GM12891 (cell line): Measurements from ENCODE around the gene MTO1. TPM values are rescaled to one million over a fixed set of nuclear protein-coding genes. Genes with fewer than 3 reads are reported as not detected.
A peak's percentile ranks its signal among the peaks of the same experiment; 100 is the strongest.

ENCODE experiments used
- DNase-seq: peaks from one replicate; pipeline ENCODE4 v3.0.0; 2011; ENCODE audit warnings: low spot score; ENCODE audit not compliant: insufficient read length
- FAIRE-seq: peaks from 2 replicates; lab custom pipeline; 2011; peaks lifted over from hg19 to GRCh38; lab: Jason Lieb, UNC
- PAX5 ChIP-seq: IDR thresholded peaks from 2 replicates; pipeline ENCODE4 v1.6.1; 2011; ENCODE audit warnings: low read length, moderate library complexity, mild to moderate bottlenecking; ENCODE audit not compliant: insufficient read depth, severe bottlenecking
- POLR2A ChIP-seq: IDR thresholded peaks from 2 replicates; pipeline ENCODE4 v1.6.1; 2011; ENCODE audit warnings: low read depth, low read length, control low read depth
- POLR2AphosphoS5 ChIP-seq: IDR thresholded peaks from 2 replicates; pipeline ENCODE4 v1.6.1; 2011; ENCODE audit warnings: low read depth, low read length, control low read depth
- POU2F2 ChIP-seq: IDR thresholded peaks from 2 replicates; pipeline ENCODE4 v1.6.1; 2011; ENCODE audit warnings: low read depth, mild to moderate bottlenecking, control low read depth, low read length, moderate library complexity
- SPI1 ChIP-seq: IDR thresholded peaks from 2 replicates; pipeline ENCODE4 v1.6.1; 2011; ENCODE audit warnings: low read depth, low read length, control low read depth
- TAF1 ChIP-seq: IDR thresholded peaks from 2 replicates; pipeline ENCODE4 v1.6.1; 2011; ENCODE audit warnings: low read depth, low read length, control low read depth
- polyA plus RNA-seq: library from polyadenylated mRNA; unstranded; fragments of >200 nt; gene quantifications from one replicate; pipeline ENCODE4 v1.2.1, GENCODE V29; 2012; ENCODE audit warnings: low read depth, missing spikeins, inconsistent platforms; ENCODE audit not compliant: missing spikeins

The MTO1 gene, protein sequence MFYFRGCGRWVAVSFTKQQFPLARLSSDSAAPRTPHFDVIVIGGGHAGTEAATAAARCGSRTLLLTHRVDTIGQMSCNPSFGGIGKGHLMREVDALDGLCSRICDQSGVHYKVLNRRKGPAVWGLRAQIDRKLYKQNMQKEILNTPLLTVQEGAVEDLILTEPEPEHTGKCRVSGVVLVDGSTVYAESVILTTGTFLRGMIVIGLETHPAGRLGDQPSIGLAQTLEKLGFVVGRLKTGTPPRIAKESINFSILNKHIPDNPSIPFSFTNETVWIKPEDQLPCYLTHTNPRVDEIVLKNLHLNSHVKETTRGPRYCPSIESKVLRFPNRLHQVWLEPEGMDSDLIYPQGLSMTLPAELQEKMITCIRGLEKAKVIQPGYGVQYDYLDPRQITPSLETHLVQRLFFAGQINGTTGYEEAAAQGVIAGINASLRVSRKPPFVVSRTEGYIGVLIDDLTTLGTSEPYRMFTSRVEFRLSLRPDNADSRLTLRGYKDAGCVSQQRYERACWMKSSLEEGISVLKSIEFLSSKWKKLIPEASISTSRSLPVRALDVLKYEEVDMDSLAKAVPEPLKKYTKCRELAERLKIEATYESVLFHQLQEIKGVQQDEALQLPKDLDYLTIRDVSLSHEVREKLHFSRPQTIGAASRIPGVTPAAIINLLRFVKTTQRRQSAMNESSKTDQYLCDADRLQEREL
- polyA plus RNA-seq: 12.9 TPM

DNA sequence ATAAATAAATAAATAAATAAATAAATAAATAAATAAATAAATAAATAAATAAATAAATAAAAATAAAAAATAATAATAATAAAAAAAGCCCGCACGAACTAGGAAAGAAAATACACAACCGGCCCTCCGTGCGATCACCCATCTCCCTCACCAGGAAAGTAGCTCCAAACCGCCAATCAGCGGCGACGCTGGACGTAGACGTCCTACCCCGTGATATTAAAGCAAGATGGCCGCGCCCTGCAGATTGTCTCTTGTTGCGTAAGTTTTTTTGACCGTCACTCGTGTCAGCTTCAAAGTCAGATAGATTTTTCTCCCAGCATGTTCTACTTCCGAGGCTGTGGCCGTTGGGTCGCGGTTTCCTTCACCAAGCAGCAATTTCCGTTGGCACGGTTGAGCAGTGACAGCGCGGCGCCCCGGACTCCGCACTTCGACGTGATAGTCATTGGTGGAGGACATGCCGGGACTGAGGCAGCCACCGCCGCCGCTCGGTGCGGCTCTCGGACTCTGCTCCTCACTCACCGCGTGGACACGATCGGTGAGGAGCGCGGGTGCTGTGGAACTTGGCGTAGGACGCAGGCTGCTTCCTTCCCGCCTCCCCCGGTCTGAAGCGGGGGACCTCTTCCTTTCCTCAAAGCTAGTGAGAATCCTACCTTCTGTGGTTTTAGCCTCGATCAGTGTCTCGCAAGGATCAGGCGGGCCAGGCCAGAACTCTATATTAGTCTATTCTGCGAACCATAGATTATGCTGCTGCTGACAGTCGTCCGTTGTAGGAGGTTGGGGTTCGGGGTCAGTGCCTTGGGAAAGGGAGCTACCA is at the start of gene MTO1:
Gene MTO1 (plus strand): TSS at position 201 of the 814 bp plus-strand sequence. CDS start 118 bp downstream, at position 319.
- DNase-seq (peak; percentile 65), FAIRE-seq (peak; percentile 98)
- peak; percentile 64 for TF ChIP-seq POU2F2
- TF ChIP-seq TAF1: peak; percentile 92
- TF ChIP-seq SPI1: no peak
- peak; percentile 95 for TF ChIP-seq POLR2A
- no peak for TF ChIP-seq PAX5
- peak; percentile 92 for TF ChIP-seq POLR2AphosphoS5

DNA sequence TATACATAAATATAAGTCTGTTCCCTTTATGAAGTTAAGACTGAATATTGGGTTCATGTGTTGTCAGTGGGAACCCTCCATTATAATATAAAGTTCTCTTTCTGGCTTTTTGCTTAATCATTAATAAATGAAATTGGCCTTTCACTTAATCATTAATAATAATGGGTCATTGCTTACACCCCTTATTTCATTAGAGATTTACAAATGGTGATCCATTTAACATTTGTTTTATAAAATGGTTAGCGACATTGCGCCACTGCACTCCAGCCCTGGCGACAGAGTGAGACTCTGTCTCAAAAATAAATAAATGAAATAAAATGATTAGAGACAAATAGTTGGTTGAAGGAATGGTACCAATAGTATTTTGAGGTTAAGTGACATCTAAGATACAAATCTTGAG is 48.4 kb upstream of the MTO1 start:
- TF ChIP-seq TAF1: no peak
- no peak for TF ChIP-seq POLR2AphosphoS5
- TF ChIP-seq SPI1: no peak
- TF ChIP-seq PAX5: no peak
- no peak for TF ChIP-seq POLR2A
- TF ChIP-seq POU2F2: no peak
- DNase-seq: no peak
- no peak for FAIRE-seq

DNA sequence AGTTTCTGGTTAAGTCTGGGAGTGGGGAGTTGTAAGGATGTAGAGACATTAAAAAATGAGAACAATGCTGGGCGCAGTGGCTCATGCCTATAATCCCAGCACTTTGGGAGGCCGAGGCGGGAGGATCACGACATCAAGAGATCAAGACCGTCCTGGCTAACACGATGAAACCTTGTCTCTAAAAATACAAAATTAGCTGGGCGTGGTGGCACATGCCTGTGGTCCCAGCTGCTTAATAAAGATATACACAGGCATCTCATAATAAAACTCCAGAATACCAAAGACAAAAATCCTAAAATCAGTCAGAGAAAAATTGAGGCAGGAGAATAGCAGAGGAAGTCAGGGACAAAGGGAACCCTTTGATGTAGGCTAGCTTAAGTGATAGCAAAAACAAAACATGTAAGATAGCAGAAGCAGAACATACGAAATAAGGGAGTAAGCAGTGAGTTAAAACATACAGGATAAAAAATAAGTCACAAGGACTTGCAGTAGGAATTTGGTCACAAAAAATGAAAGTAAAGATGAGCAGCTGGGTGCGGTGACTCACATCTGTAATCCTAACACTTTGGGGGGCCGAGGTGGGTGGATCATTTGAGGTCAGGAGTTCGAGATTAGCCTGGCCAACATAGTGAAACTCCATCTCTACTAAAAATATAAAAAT is 43.3 kb upstream of the MTO1 start:
- no peak for TF ChIP-seq POLR2A
- no peak for TF ChIP-seq TAF1
- no peak for TF ChIP-seq POLR2AphosphoS5
- TF ChIP-seq PAX5: no peak
- no peak for TF ChIP-seq SPI1
- FAIRE-seq: no peak
- no peak for DNase-seq

DNA sequence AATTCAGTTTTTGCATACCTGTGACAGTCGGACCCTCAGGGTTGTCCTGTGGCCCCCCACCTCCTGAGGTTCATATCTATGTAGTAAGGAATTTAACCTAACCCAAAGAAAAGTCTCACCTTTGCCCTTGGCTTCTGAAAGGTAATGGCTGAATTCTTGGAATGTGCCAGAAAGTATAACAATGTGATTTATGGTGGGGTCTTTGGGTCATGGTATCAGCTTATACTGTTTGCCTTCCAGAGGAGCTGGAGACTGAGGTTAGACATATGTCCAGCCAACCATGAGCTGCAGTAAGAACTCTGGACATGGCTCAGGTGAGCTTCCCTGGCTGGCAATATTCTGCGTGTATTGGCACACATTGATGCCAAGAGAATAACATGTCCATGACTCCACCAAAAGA is 40.0 kb upstream of the MTO1 start:
- FAIRE-seq: no peak

DNA sequence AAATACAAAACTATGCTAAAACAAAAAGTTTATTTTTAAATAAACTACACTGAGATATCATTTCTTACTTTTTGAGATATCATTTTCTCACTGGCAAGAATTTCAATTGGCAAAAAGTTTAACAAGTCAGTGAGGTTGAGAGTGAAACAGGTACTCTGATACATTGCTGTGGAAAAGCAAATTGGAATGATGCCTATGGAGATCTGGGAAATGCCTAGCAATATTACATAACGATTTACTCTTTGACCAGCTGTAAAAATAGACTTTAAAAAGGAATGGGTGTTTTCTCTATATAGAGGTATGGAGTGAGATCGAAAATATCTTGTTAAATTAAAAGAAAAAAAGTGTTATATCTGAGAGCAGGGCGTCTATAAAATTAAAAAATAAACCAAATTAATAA is 26.3 kb upstream of the MTO1 start:
- FAIRE-seq: no peak
- no peak for DNase-seq
- TF ChIP-seq POLR2AphosphoS5 (no peak), PAX5 (no peak), POU2F2 (no peak), POLR2A (no peak), TAF1 (no peak), SPI1 (no peak)

More for the DNA sequence above, 40.0 kb upstream of the MTO1 start:
- DNase-seq: no peak
- TF ChIP-seq TAF1 (no peak), POLR2A (no peak), POU2F2 (no peak), PAX5 (no peak), SPI1 (no peak), POLR2AphosphoS5 (no peak)

DNA sequence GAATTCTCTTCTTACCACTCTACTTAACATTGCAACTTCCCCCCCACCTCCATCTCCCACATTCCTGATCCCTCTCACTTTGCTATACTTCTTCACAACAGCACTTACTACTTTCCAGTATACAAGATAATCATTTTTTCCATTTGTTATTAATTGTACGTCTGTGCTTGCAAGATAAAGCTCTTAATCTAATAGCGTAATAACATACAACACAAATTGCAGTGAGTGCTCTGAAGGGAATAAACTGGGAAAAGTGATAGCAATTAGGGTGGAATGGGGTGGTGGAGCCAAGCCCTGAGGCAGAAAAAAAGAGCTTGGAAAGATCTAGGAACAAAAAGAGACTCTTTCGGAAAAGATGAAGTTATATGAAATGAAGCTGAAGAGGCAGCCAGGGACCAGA is 18.0 kb upstream of the MTO1 start:
- no peak for DNase-seq
- no peak for FAIRE-seq
- TF ChIP-seq POLR2A (no peak), PAX5 (no peak), POU2F2 (no peak), TAF1 (no peak), POLR2AphosphoS5 (no peak), SPI1 (no peak)

DNA sequence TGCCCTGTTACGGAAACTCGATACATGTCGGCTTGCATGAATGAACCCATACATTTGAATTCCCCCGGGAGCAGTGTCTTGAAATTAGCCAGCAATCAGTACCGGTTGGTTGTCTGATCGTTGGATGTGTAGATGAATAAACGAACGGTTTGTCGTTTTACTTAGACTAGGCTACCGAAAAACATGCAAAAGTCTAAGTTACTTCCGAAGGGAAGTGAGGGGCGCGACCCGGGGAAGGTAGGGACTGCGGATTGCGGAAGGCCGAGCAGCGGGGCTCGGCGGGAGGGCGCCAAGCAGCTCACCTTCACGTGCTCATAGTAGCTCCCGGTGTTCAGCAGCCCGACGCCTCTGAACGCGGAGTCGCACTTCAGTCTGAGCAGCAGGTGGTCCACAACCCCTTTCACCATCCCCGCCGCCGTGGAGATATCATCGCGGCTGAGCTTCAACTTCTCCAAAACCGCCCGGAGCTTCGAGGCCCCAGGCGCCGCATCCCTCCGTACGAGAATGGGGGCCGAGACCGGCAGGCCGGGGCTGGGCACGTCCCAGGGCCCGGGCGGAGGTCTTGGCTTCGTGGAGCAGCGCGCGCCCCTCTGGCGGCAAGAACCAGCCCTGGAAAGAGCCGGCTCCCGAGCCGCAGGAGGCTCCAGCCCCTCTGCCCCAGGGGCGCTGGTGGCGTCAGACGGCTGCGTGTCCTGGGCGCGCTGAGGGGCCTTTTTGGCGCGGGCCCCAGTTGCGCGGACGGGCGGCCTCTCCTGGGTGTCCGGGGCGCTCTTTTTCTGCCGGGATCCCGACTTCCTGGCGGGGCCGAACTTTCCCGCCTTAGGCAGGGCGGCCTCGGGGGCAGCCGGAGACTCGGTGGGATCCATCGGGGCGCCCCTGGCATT is 10.1 kb upstream of the MTO1 start:
- peak; percentile 92 for FAIRE-seq
- no peak for TF ChIP-seq TAF1
- TF ChIP-seq SPI1: peak; percentile 33; the same call in 1 of the 2 replicates
- TF ChIP-seq POLR2AphosphoS5: peak; percentile 47; the same call in 1 of the 2 replicates
- TF ChIP-seq POU2F2: no peak
- DNase-seq: peak; percentile 49

DNA sequence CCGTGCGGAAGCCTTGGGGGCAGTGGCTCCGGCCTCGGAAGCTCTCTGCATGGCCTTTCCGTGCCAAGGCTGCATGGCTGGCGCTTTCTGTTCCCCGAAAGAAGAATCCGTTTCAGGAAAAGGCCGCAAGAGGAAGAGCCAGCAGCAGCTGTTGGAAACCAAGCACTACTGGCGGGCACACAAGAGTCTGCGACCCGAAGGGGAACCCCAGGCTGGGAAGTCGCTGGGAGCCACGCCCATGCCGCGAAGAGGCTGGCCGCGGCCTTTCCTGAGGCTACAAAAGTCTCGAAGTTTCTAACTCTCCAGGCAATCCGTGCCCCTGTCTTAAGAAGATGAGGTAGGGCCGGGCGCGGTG is 9.5 kb upstream of the MTO1 start, which contains the start of gene CGAS:
Gene CGAS (minus strand): TSS at position 191 of the 355 bp plus-strand sequence. CDS start 116 bp downstream, at position 75.
- TF ChIP-seq POU2F2: no peak
- peak; percentile 60; the same call in 1 of the 2 replicates for TF ChIP-seq POLR2A
- no peak for TF ChIP-seq PAX5
- TF ChIP-seq TAF1: peak; percentile 60; the same call in 1 of the 2 replicates
- TF ChIP-seq POLR2AphosphoS5: peak; percentile 68
- peak; percentile 55 for TF ChIP-seq SPI1
- DNase-seq (peak; percentile 48), FAIRE-seq (no peak)
